A549 (cell line): Measurements from ENCODE around the gene SLC13A4. TPM values are rescaled to one million over a fixed set of nuclear protein-coding genes. Genes with fewer than 3 reads are reported as not detected.
"Not testable (repeated sequence)": the region's sequence is repeated elsewhere in the genome, so short reads cannot be mapped to it uniquely, and the experiment has no call there.

Experiments used
- ATAC-seq, 2 experiments: fragments of 200-7000 bp in 1 of 2; fragments of >200 bp in 1 of 2; cut with Nextera tagmentation in 1 of 2; cut with Tn5 transposase in 1 of 2; 3 replicates each; pipeline versions ENCODE4 v1.8.0 to v1.9.1; 2018 to 2020; ENCODE audit warnings: mild to moderate bottlenecking in 1 of 2, moderate library complexity in 1 of 2
- CTCF ChIA-PET: fragments of 300-600 bp; sonication (Branson Sonifier 250); formaldehyde crosslinking; extraction: SDS; loops from one replicate; lab custom pipeline; 2021; ENCODE audit warnings: antibody characterized with exemption, inconsistent platforms; lab: Yijun Ruan, JAX
- POLR2A ChIA-PET: fragments of 350-600 bp; formaldehyde crosslinking; extraction: SDS; loops from one replicate; lab custom pipeline; 2021; ENCODE audit warnings: antibody characterized with exemption, inconsistent platforms; lab: Yijun Ruan, JAX
- DNase-seq, 2 experiments: peaks; one replicate each; pipeline versions ENCODE4 v3.0.0 to v3.0.0-alpha.2; 2011 to 2016; ENCODE audit warnings: low read depth in 1 of 2, low spot score in 1 of 2
- FAIRE-seq: peaks from 2 replicates; lab custom pipeline; 2011; peaks lifted over from hg19 to GRCh38; lab: Jason Lieb, UNC
- H3K27ac ChIP-seq, 2 experiments: fragments of >200 bp; sonication (Bioruptor Twin); formaldehyde crosslinking; 3 replicates each; pipeline ENCODE4 v1.5.1; 2016 to 2017
- H3K4me1 ChIP-seq: fragments of >200 bp; sonication (Bioruptor Twin); formaldehyde crosslinking; 3 replicates; pipeline ENCODE4 v1.6.1; 2016
- H3K4me2 ChIP-seq: fragments of >200 bp; sonication (Bioruptor Twin); formaldehyde crosslinking; 3 replicates; pipeline ENCODE4 v1.6.1; 2016
- H3K4me3 ChIP-seq: fragments of >200 bp; sonication (Bioruptor Twin); formaldehyde crosslinking; 3 replicates; pipeline ENCODE4 v1.5.1; 2016
- H3K9me3 ChIP-seq: fragments of >200 bp; sonication (Bioruptor Twin); formaldehyde crosslinking; 3 replicates; pipeline ENCODE4 v1.6.1; 2016
- CBX2 ChIP-seq: fragments of 200-600 bp; sonication (generic); IDR thresholded peaks from 2 replicates; pipeline ENCODE4 v1.6.1; 2016; ENCODE audit warnings: low read depth, mild to moderate bottlenecking, borderline replicate concordance
- EHF ChIP-seq: fragments of 250-450 bp; sonication (Bioruptor Pico); IDR thresholded peaks from 2 replicates; pipeline ENCODE4 v1.5.0; 2020; ENCODE audit warnings: mild to moderate bottlenecking
- ESRRA ChIP-seq: fragments of 150-350 bp; IDR thresholded peaks from 2 replicates; pipeline ENCODE4 v1.6.1; 2014; ENCODE audit warnings: mild to moderate bottlenecking, low read length, borderline replicate concordance
- FOSB ChIP-seq: fragments of 250-450 bp; sonication (Bioruptor Pico); IDR thresholded peaks from 2 replicates; pipeline ENCODE4 v1.5.0; 2020; ENCODE audit warnings: mild to moderate bottlenecking, moderate library complexity
- GATA3 ChIP-seq: IDR thresholded peaks from 2 replicates; pipeline ENCODE4 v1.6.1; 2012; ENCODE audit warnings: borderline replicate concordance
- HOXA7 ChIP-seq: fragments of 250-450 bp; sonication (Bioruptor Pico); IDR thresholded peaks from 2 replicates; pipeline ENCODE4 v1.5.0; 2020; ENCODE audit warnings: mild to moderate bottlenecking, moderate library complexity
- HOXB13 ChIP-seq: fragments of 250-450 bp; sonication (Bioruptor Pico); IDR thresholded peaks from 2 replicates; pipeline ENCODE4 v1.5.0; 2020; ENCODE audit warnings: low read depth, mild to moderate bottlenecking, moderate library complexity
- KDM1A ChIP-seq: fragments of 200-600 bp; sonication (generic); IDR thresholded peaks from 2 replicates; pipeline ENCODE4 v1.6.1; 2016; ENCODE audit warnings: low read depth, mild to moderate bottlenecking
- MAFK ChIP-seq: fragments of 450-650 bp; IDR thresholded peaks from 2 replicates; pipeline ENCODE4 v1.6.1; 2014; ENCODE audit not compliant: partially characterized antibody
- RAD21 ChIP-seq, 2 experiments: fragments of >200 bp in 1 of 2; sonication (Bioruptor Twin) in 1 of 2; formaldehyde crosslinking in 1 of 2; IDR thresholded peaks in 1 of 2; conservative IDR thresholded peaks in 1 of 2; 2 replicates in 1 of 2; 3 replicates in 1 of 2; pipeline ENCODE4 v1.6.1; 2012 to 2018; ENCODE audit warnings: inconsistent platforms in 1 of 2
- SMC3 ChIP-seq: fragments of >200 bp; sonication (Bioruptor Twin); formaldehyde crosslinking; IDR thresholded peaks from 3 replicates; pipeline ENCODE4 v1.6.1; 2018; ENCODE audit warnings: inconsistent platforms
- SREBF2 ChIP-seq: fragments of 450-650 bp; IDR thresholded peaks from 2 replicates; pipeline ENCODE4 v1.6.1; 2014; ENCODE audit warnings: mild to moderate bottlenecking, moderate library complexity
- TP53 ChIP-seq: fragments of 250-450 bp; sonication (Bioruptor Pico); IDR thresholded peaks from 2 replicates; pipeline ENCODE4 v1.5.0; 2021; ENCODE audit warnings: mild to moderate bottlenecking, moderate library complexity
- WGBS: methylation state at CpG from one replicate; pipeline ENCODE4 v1.1.6; 2017; ENCODE audit errors: missing lambda C conversion rate; 5-methylcytosine and 5-hydroxymethylcytosine counted together
- polyA plus RNA-seq, 4 experiments: library from polyadenylated mRNA; depleted of rRNA in 3 of 4; stranded (reverse); fragments of >200 nt; fragmentation: RNase III in 1 of 4; extraction: RNeasy Plus Mini Kit Qiagen cat#74134 plus additional on column Dnase treatment in 1 of 4; gene quantifications; 2 replicates in 3 of 4; 3 replicates in 1 of 4; pipeline ENCODE4 v1.2.3, GENCODE V29; 2011 to 2017
- TF ChIP-seq, protein P1 (sequence below): fragments of 200-600 bp; sonication (generic); IDR thresholded peaks from 2 replicates; pipeline ENCODE4 v1.6.1; 2016; ENCODE audit warnings: antibody characterized with exemption, mild to moderate bottlenecking, moderate library complexity
- TF ChIP-seq, protein P2 (sequence below): IDR thresholded peaks from 2 replicates; pipeline ENCODE4 v1.6.1; 2012; ENCODE audit warnings: low read depth, borderline replicate concordance
- TF ChIP-seq, protein P3 (sequence below): fragments of >200 bp; sonication (Bioruptor Twin); formaldehyde crosslinking; IDR thresholded peaks from 2 replicates; pipeline ENCODE4 v1.6.1; 2016
- TF ChIP-seq, protein P4 (sequence below): fragments of >200 bp; sonication (Bioruptor Twin); formaldehyde crosslinking; IDR thresholded peaks from 3 replicates; pipeline ENCODE4 v1.5.1; 2016

The SLC13A4 gene
- polyA plus RNA-seq, 2 of the 4 experiments (the other 2 are of a cell fraction): not detected

DNA sequence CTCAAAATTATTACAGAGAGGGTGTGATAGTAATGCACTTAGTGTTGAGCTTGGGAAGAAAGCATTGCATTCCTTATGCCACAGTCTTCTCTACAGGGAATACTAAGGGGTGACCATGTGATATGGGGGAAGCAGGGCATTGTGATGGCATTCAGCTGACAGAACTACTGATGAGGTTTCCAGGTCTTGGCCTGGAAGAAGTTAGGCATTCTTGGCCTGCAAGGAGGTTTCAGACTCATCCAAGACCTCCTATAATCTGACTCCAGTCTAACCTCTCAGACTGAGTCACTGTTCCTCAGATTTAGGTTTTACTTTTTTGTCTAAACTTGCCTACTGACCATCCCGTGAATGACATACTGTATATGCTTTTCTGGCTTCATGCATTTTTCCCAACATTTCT, 57.8 kb downstream of the SLC13A4 start:
- TF ChIP-seq, protein P1, sequence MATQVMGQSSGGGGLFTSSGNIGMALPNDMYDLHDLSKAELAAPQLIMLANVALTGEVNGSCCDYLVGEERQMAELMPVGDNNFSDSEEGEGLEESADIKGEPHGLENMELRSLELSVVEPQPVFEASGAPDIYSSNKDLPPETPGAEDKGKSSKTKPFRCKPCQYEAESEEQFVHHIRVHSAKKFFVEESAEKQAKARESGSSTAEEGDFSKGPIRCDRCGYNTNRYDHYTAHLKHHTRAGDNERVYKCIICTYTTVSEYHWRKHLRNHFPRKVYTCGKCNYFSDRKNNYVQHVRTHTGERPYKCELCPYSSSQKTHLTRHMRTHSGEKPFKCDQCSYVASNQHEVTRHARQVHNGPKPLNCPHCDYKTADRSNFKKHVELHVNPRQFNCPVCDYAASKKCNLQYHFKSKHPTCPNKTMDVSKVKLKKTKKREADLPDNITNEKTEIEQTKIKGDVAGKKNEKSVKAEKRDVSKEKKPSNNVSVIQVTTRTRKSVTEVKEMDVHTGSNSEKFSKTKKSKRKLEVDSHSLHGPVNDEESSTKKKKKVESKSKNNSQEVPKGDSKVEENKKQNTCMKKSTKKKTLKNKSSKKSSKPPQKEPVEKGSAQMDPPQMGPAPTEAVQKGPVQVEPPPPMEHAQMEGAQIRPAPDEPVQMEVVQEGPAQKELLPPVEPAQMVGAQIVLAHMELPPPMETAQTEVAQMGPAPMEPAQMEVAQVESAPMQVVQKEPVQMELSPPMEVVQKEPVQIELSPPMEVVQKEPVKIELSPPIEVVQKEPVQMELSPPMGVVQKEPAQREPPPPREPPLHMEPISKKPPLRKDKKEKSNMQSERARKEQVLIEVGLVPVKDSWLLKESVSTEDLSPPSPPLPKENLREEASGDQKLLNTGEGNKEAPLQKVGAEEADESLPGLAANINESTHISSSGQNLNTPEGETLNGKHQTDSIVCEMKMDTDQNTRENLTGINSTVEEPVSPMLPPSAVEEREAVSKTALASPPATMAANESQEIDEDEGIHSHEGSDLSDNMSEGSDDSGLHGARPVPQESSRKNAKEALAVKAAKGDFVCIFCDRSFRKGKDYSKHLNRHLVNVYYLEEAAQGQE: no peak
- TF ChIP-seq RAD21 (conservative IDR thresholded peaks at IDR 0.05 in 1 of 2, IDR thresholded peaks at IDR 0.05 in 1 of 2): no peak
- no peak for TF ChIP-seq FOSB (CRISPR knock-in tag)
- TF ChIP-seq HOXB13 (CRISPR knock-in tag): no peak
- no peak for TF ChIP-seq CBX2
- TF ChIP-seq, protein P2, sequence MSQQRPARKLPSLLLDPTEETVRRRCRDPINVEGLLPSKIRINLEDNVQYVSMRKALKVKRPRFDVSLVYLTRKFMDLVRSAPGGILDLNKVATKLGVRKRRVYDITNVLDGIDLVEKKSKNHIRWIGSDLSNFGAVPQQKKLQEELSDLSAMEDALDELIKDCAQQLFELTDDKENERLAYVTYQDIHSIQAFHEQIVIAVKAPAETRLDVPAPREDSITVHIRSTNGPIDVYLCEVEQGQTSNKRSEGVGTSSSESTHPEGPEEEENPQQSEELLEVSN: no peak
- no peak for TF ChIP-seq SREBF2
- ChIA-PET POLR2A (no interaction called here), CTCF (interaction anchor here (3.7 to 6.1 kb wide), 2 partner anchors 14 to 24 kb away, joined by 19 to 25 read pairs; no protein-coding TSS in a partner anchor)
- H3K9me3 ChIP-seq: no peaks in the 10 kb centered on the region
- DNase-seq: no peak
- ATAC-seq: 0 out of 6 replicates have a peak, but pooled peaks of 1 of the 2 experiments have one; percentile 24
- peaks cover 3% of the 10 kb centered on the region; the same call in 2 of the 3 replicates for H3K4me1 ChIP-seq
- FAIRE-seq: no peak
- no peak overlapping the region for H3K27ac ChIP-seq
- no peak overlapping the region for H3K4me3 ChIP-seq
- H3K4me2 ChIP-seq: no peak overlapping the region
- 72% methylated on average over 1 of the region's 1 CpG for WGBS

DNA sequence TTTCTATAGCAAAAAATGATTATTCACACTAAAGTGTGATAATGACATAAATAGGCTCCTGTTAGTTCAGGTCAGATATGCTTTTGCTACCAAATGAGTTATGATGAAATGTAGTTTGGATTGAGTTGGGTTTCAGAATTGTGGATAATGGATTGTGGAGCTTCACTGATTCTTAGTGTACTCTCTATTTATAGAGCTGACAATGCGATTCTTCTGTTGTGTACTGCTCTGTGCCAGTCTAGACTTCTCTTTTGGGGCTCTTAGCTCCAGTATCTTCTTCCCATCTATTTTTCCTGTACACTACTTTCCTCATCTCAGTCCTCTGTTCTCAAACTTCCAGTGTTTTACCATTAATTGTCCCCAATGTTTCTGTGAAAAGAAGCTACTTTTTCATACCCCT, 58.2 kb downstream of the SLC13A4 start:
- H3K4me2 ChIP-seq: no peak overlapping the region
- CTCF ChIA-PET: interaction anchor here (3.7 to 6.1 kb wide), 2 partner anchors 14 to 23 kb away, joined by 19 to 25 read pairs; no protein-coding TSS in a partner anchor
- POLR2A ChIA-PET: no interaction called here
- ATAC-seq: no peak
- TF ChIP-seq SMC3: no peak
- peak; percentile 6 for TF ChIP-seq MAFK
- 91% methylated on average over 1 of the region's 1 CpG for WGBS
- DNase-seq: no peak
- H3K4me1 ChIP-seq: peaks cover 3% of the 10 kb centered on the region; the same call in 2 of the 3 replicates
- no peaks in the 10 kb centered on the region for H3K9me3 ChIP-seq
- H3K4me3 ChIP-seq: no peak overlapping the region
- no peak for FAIRE-seq
- no peak overlapping the region for H3K27ac ChIP-seq

DNA sequence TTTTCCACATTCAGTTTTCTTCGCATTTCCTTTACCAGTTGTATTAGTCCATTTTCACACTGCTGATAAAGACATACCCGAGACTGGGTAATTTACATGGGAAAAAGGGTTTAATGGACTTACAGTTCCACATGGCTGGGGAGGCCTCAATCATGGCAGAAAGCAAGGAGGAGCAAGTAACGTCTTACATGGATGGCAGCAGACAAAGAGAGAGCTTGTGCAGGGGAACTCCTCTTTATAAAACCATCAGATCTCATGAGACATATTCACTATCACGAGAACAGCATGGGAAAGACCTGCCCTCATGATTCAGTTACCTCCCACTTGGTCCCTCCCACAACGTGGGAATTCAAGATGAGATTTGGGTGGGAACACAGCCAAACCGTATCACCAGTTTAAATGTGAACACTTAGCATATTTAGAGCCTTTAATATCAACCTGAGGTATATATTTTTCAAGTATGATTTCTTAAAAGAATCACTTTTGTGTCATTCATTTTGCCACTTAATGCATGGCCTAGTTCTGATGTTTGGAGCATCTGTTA, 59.1 kb downstream of the SLC13A4 start:
- H3K4me1 ChIP-seq: peaks cover 10% of the 10 kb centered on the region; the same call in 2 of the 3 replicates
- FAIRE-seq, DNase-seq, H3K4me3 ChIP-seq, H3K4me2 ChIP-seq, H3K9me3 ChIP-seq, POLR2A ChIA-PET, ATAC-seq, H3K27ac ChIP-seq: not testable (repeated sequence)
- WGBS: 57% methylated on average over 6 of the region's 6 CpGs
- CTCF ChIA-PET: interaction anchor here (0.6 to 1.3 kb wide), 2 partner anchors 24 to 959 kb away, joined by 3 to 4 read pairs; no protein-coding TSS in a partner anchor

DNA sequence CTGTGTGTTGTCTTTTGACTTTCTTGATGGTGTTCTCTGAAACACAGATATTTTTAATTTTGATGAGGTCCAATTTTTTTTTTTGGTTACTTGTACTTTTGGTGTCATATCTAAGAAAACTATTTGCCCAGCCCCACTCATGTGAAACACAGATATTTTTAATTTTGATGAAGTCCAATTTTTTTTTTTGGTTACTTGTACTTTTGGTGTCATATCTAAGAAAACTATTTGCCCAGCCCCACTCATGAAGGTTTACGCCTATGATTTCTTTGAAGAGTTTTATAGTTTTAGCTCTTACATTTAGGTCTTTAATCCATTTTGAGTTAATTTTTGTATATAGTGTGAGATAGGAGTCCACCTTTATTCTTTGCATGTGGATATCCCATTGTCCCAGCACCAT, 60.4 kb downstream of the SLC13A4 start:
- FAIRE-seq, H3K4me3 ChIP-seq, POLR2A ChIA-PET, DNase-seq, H3K27ac ChIP-seq, ATAC-seq, H3K9me3 ChIP-seq, H3K4me2 ChIP-seq: not testable (repeated sequence)
- H3K4me1 ChIP-seq: peaks cover 16% of the 10 kb centered on the region; the same call in 2 of the 3 replicates
- CTCF ChIA-PET: interaction anchor here (1.3 kb wide), 1 partner anchor 22 kb away, joined by 3 read pairs; no protein-coding TSS in a partner anchor
- WGBS: 93% methylated on average over 1 of the region's 1 CpG

DNA sequence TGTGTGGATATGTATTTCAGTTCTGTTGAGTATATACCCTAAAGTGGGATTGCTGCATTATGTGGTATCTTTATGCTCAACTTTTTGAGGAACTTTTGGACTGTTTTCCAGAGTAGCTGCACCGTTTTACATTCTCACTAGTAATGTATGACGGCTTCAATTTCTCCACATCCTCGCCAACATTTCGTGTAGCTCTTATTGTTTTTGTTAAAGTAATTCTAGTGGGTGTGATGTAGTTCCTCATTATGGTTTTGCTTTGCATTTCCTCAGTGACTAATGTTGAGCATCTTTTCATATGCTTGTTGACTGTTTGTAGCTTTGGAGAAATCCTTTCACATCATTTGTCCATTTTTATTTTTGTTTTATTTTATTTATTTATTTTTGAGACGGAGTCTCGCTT, 61.1 kb downstream of the SLC13A4 start:
- DNase-seq: no peak
- CTCF ChIA-PET: interaction anchor here (1.2 kb wide), 1 partner anchor 1925 kb away, joined by 3 read pairs; no protein-coding TSS in a partner anchor
- Histone ChIP-seq H3K4me1 (peaks cover 13% of the 10 kb centered on the region; the same call in 2 of the 3 replicates), H3K27ac (no peak overlapping the region), H3K4me2 (no peak overlapping the region), H3K9me3 (no peaks in the 10 kb centered on the region), H3K4me3 (no peak overlapping the region)
- TF ChIP-seq ESRRA: no peak
- TF ChIP-seq SREBF2: no peak
- no peak for TF ChIP-seq EHF
- TF ChIP-seq, protein P3, sequence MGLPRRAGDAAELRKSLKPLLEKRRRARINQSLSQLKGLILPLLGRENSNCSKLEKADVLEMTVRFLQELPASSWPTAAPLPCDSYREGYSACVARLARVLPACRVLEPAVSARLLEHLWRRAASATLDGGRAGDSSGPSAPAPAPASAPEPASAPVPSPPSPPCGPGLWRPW: no peak
- TF ChIP-seq TP53 (CRISPR knock-in tag): no peak
- no peak for TF ChIP-seq GATA3
- TF ChIP-seq KDM1A: no peak
- TF ChIP-seq, protein P4, sequence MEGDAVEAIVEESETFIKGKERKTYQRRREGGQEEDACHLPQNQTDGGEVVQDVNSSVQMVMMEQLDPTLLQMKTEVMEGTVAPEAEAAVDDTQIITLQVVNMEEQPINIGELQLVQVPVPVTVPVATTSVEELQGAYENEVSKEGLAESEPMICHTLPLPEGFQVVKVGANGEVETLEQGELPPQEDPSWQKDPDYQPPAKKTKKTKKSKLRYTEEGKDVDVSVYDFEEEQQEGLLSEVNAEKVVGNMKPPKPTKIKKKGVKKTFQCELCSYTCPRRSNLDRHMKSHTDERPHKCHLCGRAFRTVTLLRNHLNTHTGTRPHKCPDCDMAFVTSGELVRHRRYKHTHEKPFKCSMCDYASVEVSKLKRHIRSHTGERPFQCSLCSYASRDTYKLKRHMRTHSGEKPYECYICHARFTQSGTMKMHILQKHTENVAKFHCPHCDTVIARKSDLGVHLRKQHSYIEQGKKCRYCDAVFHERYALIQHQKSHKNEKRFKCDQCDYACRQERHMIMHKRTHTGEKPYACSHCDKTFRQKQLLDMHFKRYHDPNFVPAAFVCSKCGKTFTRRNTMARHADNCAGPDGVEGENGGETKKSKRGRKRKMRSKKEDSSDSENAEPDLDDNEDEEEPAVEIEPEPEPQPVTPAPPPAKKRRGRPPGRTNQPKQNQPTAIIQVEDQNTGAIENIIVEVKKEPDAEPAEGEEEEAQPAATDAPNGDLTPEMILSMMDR: no peak
- no peak for TF ChIP-seq HOXA7 (CRISPR knock-in tag)
- no peak for TF ChIP-seq CBX2
- no peak for FAIRE-seq
- 95% methylated on average over 6 of the region's 6 CpGs for WGBS
- no peak for ATAC-seq
- POLR2A ChIA-PET: no interaction called here
